ENCODE results near the gene PJA2.

Gene PJA2

GRCh38 chr5:109359642-109360041 is 50.1 kb downstream of the PJA2 start:
- Histone ChIP-seq H3K27ac (replicated peaks) (no peak overlapping the region), H3K4me3 (replicated peaks; ENCODE audit: insufficient read depth, low read length) (no peak overlapping the region), H3K27me3 (ENCODE audit: insufficient read depth, poor library complexity, severe bottlenecking) (no peaks in the 10 kb centered on the region)
- TF ChIP-seq SPI1 (IDR thresholded peaks at IDR 0.05; ENCODE audit: borderline replicate concordance, low read depth), result no peak
- TF ChIP-seq, protein P1, sequence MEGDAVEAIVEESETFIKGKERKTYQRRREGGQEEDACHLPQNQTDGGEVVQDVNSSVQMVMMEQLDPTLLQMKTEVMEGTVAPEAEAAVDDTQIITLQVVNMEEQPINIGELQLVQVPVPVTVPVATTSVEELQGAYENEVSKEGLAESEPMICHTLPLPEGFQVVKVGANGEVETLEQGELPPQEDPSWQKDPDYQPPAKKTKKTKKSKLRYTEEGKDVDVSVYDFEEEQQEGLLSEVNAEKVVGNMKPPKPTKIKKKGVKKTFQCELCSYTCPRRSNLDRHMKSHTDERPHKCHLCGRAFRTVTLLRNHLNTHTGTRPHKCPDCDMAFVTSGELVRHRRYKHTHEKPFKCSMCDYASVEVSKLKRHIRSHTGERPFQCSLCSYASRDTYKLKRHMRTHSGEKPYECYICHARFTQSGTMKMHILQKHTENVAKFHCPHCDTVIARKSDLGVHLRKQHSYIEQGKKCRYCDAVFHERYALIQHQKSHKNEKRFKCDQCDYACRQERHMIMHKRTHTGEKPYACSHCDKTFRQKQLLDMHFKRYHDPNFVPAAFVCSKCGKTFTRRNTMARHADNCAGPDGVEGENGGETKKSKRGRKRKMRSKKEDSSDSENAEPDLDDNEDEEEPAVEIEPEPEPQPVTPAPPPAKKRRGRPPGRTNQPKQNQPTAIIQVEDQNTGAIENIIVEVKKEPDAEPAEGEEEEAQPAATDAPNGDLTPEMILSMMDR (IDR thresholded peaks at IDR 0.05; ENCODE audit: insufficient read depth, low read length), result no peak
- no peak for TF ChIP-seq GABPA (IDR thresholded peaks at IDR 0.05; ENCODE audit: low read depth)
- TF ChIP-seq POLR2AphosphoS5 (IDR thresholded peaks at IDR 0.05; ENCODE audit: low read depth), result no peak
- TF ChIP-seq, protein P2, sequence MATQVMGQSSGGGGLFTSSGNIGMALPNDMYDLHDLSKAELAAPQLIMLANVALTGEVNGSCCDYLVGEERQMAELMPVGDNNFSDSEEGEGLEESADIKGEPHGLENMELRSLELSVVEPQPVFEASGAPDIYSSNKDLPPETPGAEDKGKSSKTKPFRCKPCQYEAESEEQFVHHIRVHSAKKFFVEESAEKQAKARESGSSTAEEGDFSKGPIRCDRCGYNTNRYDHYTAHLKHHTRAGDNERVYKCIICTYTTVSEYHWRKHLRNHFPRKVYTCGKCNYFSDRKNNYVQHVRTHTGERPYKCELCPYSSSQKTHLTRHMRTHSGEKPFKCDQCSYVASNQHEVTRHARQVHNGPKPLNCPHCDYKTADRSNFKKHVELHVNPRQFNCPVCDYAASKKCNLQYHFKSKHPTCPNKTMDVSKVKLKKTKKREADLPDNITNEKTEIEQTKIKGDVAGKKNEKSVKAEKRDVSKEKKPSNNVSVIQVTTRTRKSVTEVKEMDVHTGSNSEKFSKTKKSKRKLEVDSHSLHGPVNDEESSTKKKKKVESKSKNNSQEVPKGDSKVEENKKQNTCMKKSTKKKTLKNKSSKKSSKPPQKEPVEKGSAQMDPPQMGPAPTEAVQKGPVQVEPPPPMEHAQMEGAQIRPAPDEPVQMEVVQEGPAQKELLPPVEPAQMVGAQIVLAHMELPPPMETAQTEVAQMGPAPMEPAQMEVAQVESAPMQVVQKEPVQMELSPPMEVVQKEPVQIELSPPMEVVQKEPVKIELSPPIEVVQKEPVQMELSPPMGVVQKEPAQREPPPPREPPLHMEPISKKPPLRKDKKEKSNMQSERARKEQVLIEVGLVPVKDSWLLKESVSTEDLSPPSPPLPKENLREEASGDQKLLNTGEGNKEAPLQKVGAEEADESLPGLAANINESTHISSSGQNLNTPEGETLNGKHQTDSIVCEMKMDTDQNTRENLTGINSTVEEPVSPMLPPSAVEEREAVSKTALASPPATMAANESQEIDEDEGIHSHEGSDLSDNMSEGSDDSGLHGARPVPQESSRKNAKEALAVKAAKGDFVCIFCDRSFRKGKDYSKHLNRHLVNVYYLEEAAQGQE (IDR thresholded peaks at IDR 0.05; ENCODE audit: insufficient replicate concordance, low read depth), result no peak
- no peak for DNase-seq (ENCODE audit: low read depth in 1 of 2, low spot score in 1 of 2)

DNA sequence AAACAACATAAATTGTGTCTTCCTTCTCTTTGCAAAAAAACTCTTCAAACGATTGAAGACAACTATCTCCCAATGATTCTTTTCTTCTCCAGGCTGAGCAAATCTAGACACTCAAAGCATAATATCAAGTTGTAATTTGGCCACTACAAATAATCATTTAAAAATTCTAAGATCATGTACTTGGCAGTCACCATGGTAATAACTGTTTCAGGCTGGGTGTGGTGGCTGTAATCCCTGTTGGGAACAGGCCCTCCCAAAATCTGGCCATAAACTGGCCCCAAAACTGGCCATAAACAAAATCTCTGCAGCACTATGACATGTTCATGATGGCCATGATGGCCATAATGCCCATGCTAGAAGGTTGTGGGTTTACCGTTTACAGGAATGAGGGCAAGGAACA is 52.0 kb downstream of the PJA2 start:
- no peaks in the 10 kb centered on the region for H3K27me3 ChIP-seq (ENCODE audit: insufficient read depth, poor library complexity, severe bottlenecking)
- DNase-seq (ENCODE audit: low read depth in 1 of 2, low spot score in 1 of 2), result no peak
- TF ChIP-seq POLR2AphosphoS5 (IDR thresholded peaks at IDR 0.05; ENCODE audit: low read depth), result no peak
- no peak for TF ChIP-seq SPI1 (IDR thresholded peaks at IDR 0.05; ENCODE audit: borderline replicate concordance, low read depth)
- TF ChIP-seq, protein P2 (IDR thresholded peaks at IDR 0.05; ENCODE audit: insufficient replicate concordance, low read depth), result no peak
- no peak for TF ChIP-seq GABPA (IDR thresholded peaks at IDR 0.05; ENCODE audit: low read depth)
- TF ChIP-seq, protein P1 (IDR thresholded peaks at IDR 0.05; ENCODE audit: insufficient read depth, low read length), result no peak
- no peak overlapping the region for H3K27ac ChIP-seq (replicated peaks)
- H3K4me3 ChIP-seq (replicated peaks; ENCODE audit: insufficient read depth, low read length), result no peak overlapping the region

GRCh38 chr5:109354761-109355160 is 55.0 kb downstream of the PJA2 start:
- no peak for DNase-seq (ENCODE audit: low read depth in 1 of 2, low spot score in 1 of 2)
- no peak for TF ChIP-seq SPI1 (IDR thresholded peaks at IDR 0.05; ENCODE audit: borderline replicate concordance, low read depth)
- no peak for TF ChIP-seq POLR2AphosphoS5 (IDR thresholded peaks at IDR 0.05; ENCODE audit: low read depth)
- TF ChIP-seq, protein P1 (IDR thresholded peaks at IDR 0.05; ENCODE audit: insufficient read depth, low read length), result no peak
- TF ChIP-seq, protein P2 (IDR thresholded peaks at IDR 0.05; ENCODE audit: insufficient replicate concordance, low read depth), result no peak
- no peak for TF ChIP-seq GABPA (IDR thresholded peaks at IDR 0.05; ENCODE audit: low read depth)
- H3K4me3 ChIP-seq (replicated peaks; ENCODE audit: insufficient read depth, low read length), result no peak overlapping the region
- H3K27me3 ChIP-seq (ENCODE audit: insufficient read depth, poor library complexity, severe bottlenecking), result no peaks in the 10 kb centered on the region
- H3K27ac ChIP-seq (replicated peaks), result no peak overlapping the region

Measured in HL-60 (cell line).